ENCODE data around the gene THEMIS.
"Not testable (repeated sequence)": the region's sequence is repeated elsewhere in the genome, so short reads cannot be mapped to it uniquely, and the experiment has no call there.

The THEMIS gene

GRCh38 chr6:127706216-127706615, 194.6 kb downstream of the THEMIS start:
- DNase-seq = no peak

- no peak for DNase-seq
Measured at GRCh38 chr6:127695108-127695507, 205.8 kb downstream of the THEMIS start.

GRCh38 chr6:127691146-127691545, 209.7 kb downstream of the THEMIS start:
- no peak for DNase-seq

- no peak for DNase-seq
Measured at GRCh38 chr6:127690588-127690987, 210.3 kb downstream of the THEMIS start.

GRCh38 chr6:127690092-127690491, 210.8 kb downstream of the THEMIS start:
- no peak for DNase-seq

GRCh38 chr6:127687490-127687889, 213.4 kb downstream of the THEMIS start:
- not testable (repeated sequence) for DNase-seq

GRCh38 chr6:127686084-127686483, 214.8 kb downstream of the THEMIS start:
- no peak for DNase-seq

GRCh38 chr6:127684501-127684900, 216.4 kb downstream of the THEMIS start:
- DNase-seq = no peak
